HepG2 (cell line): ENCODE results near the gene TPRN. TPM values are rescaled to one million over a fixed set of nuclear protein-coding genes. Genes with fewer than 3 reads are reported as not detected.

Experiments used
- ERF ChIP-seq: IDR thresholded peaks from 2 replicates; pipeline ENCODE4 v1.6.1; 2018; ENCODE audit warnings: missing biosample characterization, missing genetic modification reagents
- HMGXB3 ChIP-seq: sonication (generic); formaldehyde crosslinking; IDR thresholded peaks from 2 replicates; pipeline ENCODE4 v1.4.0; 2020; ENCODE audit warnings: missing genetic modification reagents, borderline replicate concordance
- HNRNPLL ChIP-seq: fragments of 200-400 bp; formaldehyde crosslinking; IDR thresholded peaks from 2 replicates; pipeline ENCODE4 v1.6.1; 2017; ENCODE audit warnings: mild to moderate bottlenecking, low read depth, low read length; ENCODE audit not compliant: poor library complexity, severe bottlenecking
- KDM5B ChIP-seq: sonication (generic); formaldehyde crosslinking; IDR thresholded peaks from 2 replicates; pipeline ENCODE4 v1.4.0; 2020; ENCODE audit warnings: missing genetic modification reagents, mild to moderate bottlenecking, borderline replicate concordance
- KLF9 ChIP-seq: IDR thresholded peaks from 2 replicates; pipeline ENCODE4 v1.6.1; 2016; ENCODE audit warnings: low read depth
- MTA3 ChIP-seq: sonication (generic); formaldehyde crosslinking; IDR thresholded peaks from 2 replicates; pipeline ENCODE4 v1.4.0; 2020; ENCODE audit warnings: missing genetic modification reagents
- NBN ChIP-seq: fragments of 450-650 bp; conservative IDR thresholded peaks from 2 replicates; pipeline ENCODE4 v1.6.1; 2017
- NFIB ChIP-seq: sonication (generic); formaldehyde crosslinking; IDR thresholded peaks from 2 replicates; pipeline ENCODE4 v1.9.0; 2021; ENCODE audit warnings: missing genetic modification reagents, mild to moderate bottlenecking, borderline replicate concordance
- NFKBIZ ChIP-seq: IDR thresholded peaks from 2 replicates; pipeline ENCODE4 v1.6.1; 2018; ENCODE audit warnings: missing genetic modification reagents, missing compliant biosample characterization
- PAXIP1 ChIP-seq: sonication (generic); formaldehyde crosslinking; conservative IDR thresholded peaks from 2 replicates; pipeline ENCODE4 v1.4.0; 2020; ENCODE audit warnings: mild to moderate bottlenecking, missing genetic modification reagents, moderate library complexity
- PHB2 ChIP-seq: fragments of 450-650 bp; IDR thresholded peaks from 2 replicates; pipeline ENCODE4 v1.6.1; 2018; ENCODE audit not compliant: partially characterized antibody
- PHF20 ChIP-seq: sonication (generic); formaldehyde crosslinking; IDR thresholded peaks from 2 replicates; pipeline ENCODE4 v1.5.0; 2020; ENCODE audit warnings: mild to moderate bottlenecking, missing genetic modification reagents
- SALL2 ChIP-seq: sonication (generic); formaldehyde crosslinking; IDR thresholded peaks from 2 replicates; pipeline ENCODE4 v1.8.1; 2023; ENCODE audit warnings: mild to moderate bottlenecking, missing genetic modification reagents, inconsistent platforms
- SNAI1 ChIP-seq: sonication (generic); formaldehyde crosslinking; IDR thresholded peaks from 2 replicates; pipeline ENCODE4 v1.5.0; 2020; ENCODE audit warnings: mild to moderate bottlenecking, missing genetic modification reagents, borderline replicate concordance
- SOX5 ChIP-seq: IDR thresholded peaks from 2 replicates; pipeline ENCODE4 v1.6.1; 2016; ENCODE audit warnings: borderline replicate concordance
- TCF12 ChIP-seq, 2 experiments: fragments of 450-650 bp in 1 of 2; sonication (generic) in 1 of 2; formaldehyde crosslinking in 1 of 2; IDR thresholded peaks; 2 replicates each; pipeline versions ENCODE4 v1.6.1 to v1.8.0; 2017 to 2022; ENCODE audit warnings: antibody characterized with exemption in 1 of 2, mild to moderate bottlenecking in 1 of 2, missing genetic modification reagents in 1 of 2, moderate library complexity in 1 of 2
- TEAD3 ChIP-seq: optimal IDR thresholded peaks from 2 replicates; pipeline ENCODE3; 2016; ENCODE audit warnings: borderline replicate concordance
- TSC22D2 ChIP-seq: sonication (generic); formaldehyde crosslinking; IDR thresholded peaks from 2 replicates; pipeline ENCODE4 v1.5.1; 2020; ENCODE audit warnings: missing genetic modification reagents, mild to moderate bottlenecking, borderline replicate concordance
- ZBTB8A ChIP-seq: sonication (generic); formaldehyde crosslinking; IDR thresholded peaks from 2 replicates; pipeline ENCODE4 v1.4.0; 2020; ENCODE audit warnings: mild to moderate bottlenecking, low read depth, missing genetic modification reagents, borderline replicate concordance
- ZFX ChIP-seq: sonication (generic); formaldehyde crosslinking; IDR thresholded peaks from 2 replicates; pipeline ENCODE4 v1.4.0; 2020; ENCODE audit warnings: mild to moderate bottlenecking, low read depth, missing genetic modification reagents, moderate library complexity
- ZNF124 ChIP-seq: sonication (generic); formaldehyde crosslinking; IDR thresholded peaks from 2 replicates; pipeline ENCODE4 v1.4.0; 2020; ENCODE audit warnings: missing genetic modification reagents
- ZNF781 ChIP-seq: sonication (generic); formaldehyde crosslinking; IDR thresholded peaks from 2 replicates; pipeline ENCODE4 v1.5.1; 2020; ENCODE audit warnings: borderline replicate concordance, mild to moderate bottlenecking, missing genetic modification reagents; ENCODE audit errors: not compliant biosample characterization
- polyA plus RNA-seq, 8 experiments: library from polyadenylated mRNA; depleted of rRNA in 3 of 8; stranded (reverse) in 7 of 8; unstranded in 1 of 8; fragments of >200 nt; fragmentation: Illumina TruSeq in 4 of 8; extraction: Trizol in 4 of 8; gene quantifications; 2 replicates each; pipeline versions ENCODE4 v1.2.1 to v1.2.3, GENCODE V29; 2011 to 2016; ENCODE audit warnings: low read depth in 4 of 8, missing spikeins in 1 of 8, mixed read lengths in 1 of 8; ENCODE audit not compliant: insufficient read depth in 1 of 8
- total RNA-seq, 5 experiments: library from RNA; depleted of rRNA; stranded (reverse); fragments of >200 nt; fragmentation: Illumina TruSeq; extraction: Trizol; gene quantifications; 2 replicates each; pipeline ENCODE4 v1.2.3, GENCODE V29; 2016; ENCODE audit warnings: low read depth in 1 of 5

Gene TPRN
- total and polyA plus RNA-seq, 2 of the 13 experiments (the other 11 are each of a cell fraction or from before 2014, with no cell fraction given) = 10.1 to 19.2 TPM

- TF ChIP-seq PAXIP1 (CRISPR knock-in tag) (no peak), ZNF124 (CRISPR knock-in tag) (no peak), NFKBIZ (CRISPR knock-in tag) (no peak), ZFX (CRISPR knock-in tag) (peak; percentile 65), TSC22D2 (CRISPR knock-in tag) (no peak), PHF20 (CRISPR knock-in tag) (peak; percentile 60), HMGXB3 (CRISPR knock-in tag) (no peak), MTA3 (CRISPR knock-in tag) (no peak), KLF9 (0 out of 2 replicates have a peak, but pooled peaks have one; percentile 88), TEAD3 (peak; percentile 55), NFIB (CRISPR knock-in tag) (no peak), ZBTB8A (CRISPR knock-in tag) (peak; percentile 54; the same call in 1 of the 2 replicates), SOX5 (CRISPR knock-in tag) (peak; percentile 34; the same call in 1 of the 2 replicates), SALL2 (CRISPR knock-in tag) (0 out of 2 replicates have a peak, but pooled peaks have one; percentile 36), ZNF781 (CRISPR knock-in tag) (no peak), PHB2 (no peak), SNAI1 (CRISPR knock-in tag) (0 out of 2 replicates have a peak, but pooled peaks have one; percentile 64), ERF (peak; percentile 59), TCF12 (IDR thresholded peaks at IDR 0.05) (no peak), TCF12 (CRISPR knock-in tag; IDR thresholded peaks at IDR 0.05) (0 out of 2 replicates have a peak, but pooled peaks have one; percentile 45), KDM5B (peak; percentile 14; the same call in 1 of the 2 replicates), HNRNPLL (peak; percentile 69), NBN (no peak)
These were observed 17.0 kb upstream of the TPRN start (continued) for GRCh38 chr9:137217276-137218211.
